ENCODE measurements around the gene WNT5B. TPM values are rescaled to one million over a fixed set of nuclear protein-coding genes. Genes with fewer than 3 reads are reported as not detected.
"Not testable (repeated sequence)": the region's sequence is repeated elsewhere in the genome, so short reads cannot be mapped to it uniquely, and the experiment has no call there.

The WNT5B gene
- total RNA-seq, 2 donors from 2014 or later, result 1.5 to 5.9 TPM

DNA sequence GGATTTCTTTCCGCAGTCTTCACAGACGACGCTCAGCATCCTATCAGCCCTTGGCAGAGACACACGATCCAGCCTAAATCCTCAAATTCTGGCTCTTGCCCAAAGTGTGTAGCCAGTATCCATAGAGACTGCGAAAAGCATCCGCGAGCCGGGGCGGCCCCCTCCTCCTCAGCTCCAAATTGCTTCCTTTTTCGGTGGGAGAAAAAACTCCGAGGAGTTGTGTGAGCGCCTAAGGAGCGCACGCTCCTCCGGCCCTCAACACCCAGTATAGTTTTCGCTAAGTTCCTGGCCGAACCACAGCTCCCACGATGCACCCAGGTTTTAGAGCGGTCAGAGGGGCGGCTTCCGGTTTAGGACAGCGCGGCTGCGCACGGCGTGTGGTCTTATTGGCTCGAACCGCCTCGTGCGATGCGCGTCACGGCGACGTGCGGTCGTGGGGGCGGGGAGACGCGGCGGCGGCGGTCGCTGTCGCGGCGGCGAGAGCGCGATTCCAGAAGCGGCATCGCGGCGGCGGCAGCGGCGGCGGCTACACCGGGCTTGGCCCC is 61.6 kb downstream of the WNT5B start, which contains the start of gene ADIPOR2:
Gene ADIPOR2, plus strand, starts transcription at position 493 of the 545 bp plus-strand sequence. CDS start 63,274 bp downstream, outside the sequence.
- DNase-seq, result peak; percentile 95
- Histone ChIP-seq H3K27me3 (no peaks in the 10 kb centered on the region), H3K27ac (peak within 1 kb of the TSS; percentile 96), H3K9me3 (no peaks in the 10 kb centered on the region), H3K4me3 (peak within 1 kb of the TSS; percentile 76), H3K36me3 (no peaks in the 10 kb centered on the region), H3K9ac (ENCODE audit: low read depth in 2 of 2, low read length in 2 of 2) (peak within 1 kb of the TSS; percentile 92 to 98), H3K4me1 (no peaks in the 10 kb centered on the region)
- TF ChIP-seq, protein P1, sequence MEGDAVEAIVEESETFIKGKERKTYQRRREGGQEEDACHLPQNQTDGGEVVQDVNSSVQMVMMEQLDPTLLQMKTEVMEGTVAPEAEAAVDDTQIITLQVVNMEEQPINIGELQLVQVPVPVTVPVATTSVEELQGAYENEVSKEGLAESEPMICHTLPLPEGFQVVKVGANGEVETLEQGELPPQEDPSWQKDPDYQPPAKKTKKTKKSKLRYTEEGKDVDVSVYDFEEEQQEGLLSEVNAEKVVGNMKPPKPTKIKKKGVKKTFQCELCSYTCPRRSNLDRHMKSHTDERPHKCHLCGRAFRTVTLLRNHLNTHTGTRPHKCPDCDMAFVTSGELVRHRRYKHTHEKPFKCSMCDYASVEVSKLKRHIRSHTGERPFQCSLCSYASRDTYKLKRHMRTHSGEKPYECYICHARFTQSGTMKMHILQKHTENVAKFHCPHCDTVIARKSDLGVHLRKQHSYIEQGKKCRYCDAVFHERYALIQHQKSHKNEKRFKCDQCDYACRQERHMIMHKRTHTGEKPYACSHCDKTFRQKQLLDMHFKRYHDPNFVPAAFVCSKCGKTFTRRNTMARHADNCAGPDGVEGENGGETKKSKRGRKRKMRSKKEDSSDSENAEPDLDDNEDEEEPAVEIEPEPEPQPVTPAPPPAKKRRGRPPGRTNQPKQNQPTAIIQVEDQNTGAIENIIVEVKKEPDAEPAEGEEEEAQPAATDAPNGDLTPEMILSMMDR (IDR thresholded peaks at IDR 0.05), result no peak
- intact Hi-C loops (cut with DNase I), result no loop called here

DNA sequence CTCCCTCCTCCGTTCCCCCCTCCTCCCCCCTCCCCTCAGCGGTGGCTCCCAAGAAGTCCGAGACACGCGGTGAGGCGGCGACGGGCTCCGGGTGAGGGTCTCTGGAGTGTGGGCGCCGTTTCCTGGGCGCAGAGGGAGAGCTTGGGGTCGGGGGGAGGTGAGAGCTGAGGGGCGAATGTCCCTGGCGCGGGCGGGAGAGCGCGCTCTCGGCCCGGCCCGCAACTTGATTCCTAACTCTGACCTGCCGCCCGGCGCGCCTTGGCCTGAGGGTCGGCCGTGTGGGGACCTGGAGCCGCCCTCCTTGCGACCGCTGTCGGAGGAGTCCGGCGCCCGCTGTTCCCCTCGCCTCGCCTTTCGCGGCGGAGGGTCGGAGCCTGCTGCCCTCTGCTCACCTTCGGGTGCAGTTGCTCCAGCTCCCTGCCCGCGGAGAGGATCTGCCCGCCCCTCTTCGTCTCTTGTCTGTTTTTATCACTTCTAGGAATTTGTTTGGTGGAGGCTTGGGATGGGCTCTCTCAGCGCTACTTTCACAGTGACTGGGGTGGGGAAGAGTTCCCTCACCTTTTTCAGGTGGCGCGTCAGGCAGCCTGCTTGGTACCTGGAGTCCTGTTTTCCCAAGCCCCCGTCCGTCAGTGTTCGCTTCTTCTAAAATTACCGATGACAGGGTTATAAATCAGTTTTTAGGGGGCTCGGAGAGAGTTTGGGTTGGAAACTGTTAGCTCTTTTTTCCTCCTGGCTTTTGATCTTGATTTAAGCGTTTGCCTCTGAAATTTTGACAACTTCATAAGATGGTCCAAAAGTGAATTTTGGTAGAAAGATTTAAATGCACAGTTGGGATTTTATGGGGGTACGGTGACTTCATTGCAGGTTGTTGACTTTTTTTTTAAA is 62.3 kb downstream of the WNT5B start:
- intact Hi-C loops (cut with DNase I), result no loop called here
- DNase-seq, result peak; percentile 52
- Histone ChIP-seq H3K27ac (peak overlapping the region; percentile 96), H3K9me3 (no peaks in the 10 kb centered on the region), H3K9ac (ENCODE audit: low read depth in 2 of 2, low read length in 2 of 2) (peak overlapping the region; percentile 92 to 98), H3K27me3 (no peaks in the 10 kb centered on the region), H3K4me1 (no peaks in the 10 kb centered on the region), H3K4me3 (peak overlapping the region; percentile 76), H3K36me3 (no peaks in the 10 kb centered on the region)
- TF ChIP-seq, protein P1 (IDR thresholded peaks at IDR 0.05), result no peak

DNA sequence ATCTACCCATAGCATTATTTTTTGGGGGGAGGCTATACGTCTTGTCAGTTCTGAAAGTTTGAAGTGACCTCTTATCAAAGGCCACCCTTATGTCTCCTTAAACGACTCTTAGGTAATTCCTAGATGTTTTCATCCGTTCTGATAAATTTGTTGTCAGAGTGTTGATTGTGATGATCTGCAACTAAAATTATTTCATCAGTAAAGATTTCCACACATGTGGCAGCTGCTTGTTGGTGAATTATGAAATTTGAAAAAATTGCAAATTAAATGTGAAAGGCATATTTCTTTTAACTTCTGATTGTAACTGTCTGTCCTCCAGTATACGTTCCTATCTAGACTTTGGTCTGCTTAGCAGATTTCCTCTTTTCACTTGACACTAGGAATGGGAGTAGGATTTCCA is 63.2 kb downstream of the WNT5B start:
- intact Hi-C loops (cut with DNase I), result no loop called here
- no peak for DNase-seq
- H3K4me3 ChIP-seq, result peak overlapping the region; percentile 76

DNA sequence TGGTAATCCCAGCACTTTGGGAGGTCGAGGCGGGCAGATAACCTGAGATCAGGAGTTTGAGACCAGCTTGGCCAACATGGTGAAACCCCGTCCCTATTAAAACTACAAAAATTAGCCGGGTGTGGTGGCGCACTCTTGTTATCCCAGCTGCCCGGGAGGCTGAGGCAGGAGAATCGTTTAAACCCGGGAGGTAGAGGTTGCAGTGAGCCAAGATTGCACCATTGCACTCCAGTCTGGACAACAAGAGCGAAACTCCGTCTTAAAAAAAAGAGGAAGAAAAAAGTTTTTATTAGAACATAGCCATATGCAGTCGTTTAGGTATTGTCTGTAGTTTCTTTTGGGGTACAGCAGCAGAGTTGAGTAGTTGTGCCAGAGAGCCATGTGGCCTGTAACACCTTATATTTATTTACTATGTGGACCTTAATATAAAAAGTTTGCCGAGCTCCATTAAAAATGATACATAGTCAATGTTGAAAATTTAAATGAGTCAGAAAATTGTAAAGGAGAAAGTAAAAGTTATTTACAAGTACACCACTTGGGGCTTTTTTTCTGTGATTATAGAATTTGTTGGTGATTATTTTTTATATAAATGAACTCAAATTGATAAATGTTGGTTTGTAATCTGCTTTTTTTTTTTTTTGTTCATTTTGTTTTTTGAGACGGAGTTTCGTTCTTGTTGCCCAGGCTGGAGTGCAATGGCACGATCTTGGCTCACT is 64.0 kb downstream of the WNT5B start:
- no peaks in the 10 kb centered on the region for H3K9me3 ChIP-seq
- TF ChIP-seq, protein P1 (IDR thresholded peaks at IDR 0.05), result no peak
- H3K9ac ChIP-seq (ENCODE audit: low read depth in 2 of 2, low read length in 2 of 2), result no peak overlapping the region
- H3K27me3 ChIP-seq, result no peaks in the 10 kb centered on the region
- H3K4me3 ChIP-seq, result no peak overlapping the region
- no peaks in the 10 kb centered on the region for H3K4me1 ChIP-seq
- no peak for DNase-seq
- no peaks in the 10 kb centered on the region for H3K36me3 ChIP-seq
- intact Hi-C loops (cut with DNase I), result no loop called here
- no peak overlapping the region for H3K27ac ChIP-seq

More for the DNA sequence above, 63.2 kb downstream of the WNT5B start:
- Histone ChIP-seq H3K9ac (ENCODE audit: low read depth in 2 of 2, low read length in 2 of 2) (no peak overlapping the region), H3K36me3 (no peaks in the 10 kb centered on the region), H3K4me1 (no peaks in the 10 kb centered on the region), H3K9me3 (no peaks in the 10 kb centered on the region), H3K27me3 (no peaks in the 10 kb centered on the region), H3K27ac (no peak overlapping the region)
- TF ChIP-seq, protein P1 (IDR thresholded peaks at IDR 0.05), result no peak

DNA sequence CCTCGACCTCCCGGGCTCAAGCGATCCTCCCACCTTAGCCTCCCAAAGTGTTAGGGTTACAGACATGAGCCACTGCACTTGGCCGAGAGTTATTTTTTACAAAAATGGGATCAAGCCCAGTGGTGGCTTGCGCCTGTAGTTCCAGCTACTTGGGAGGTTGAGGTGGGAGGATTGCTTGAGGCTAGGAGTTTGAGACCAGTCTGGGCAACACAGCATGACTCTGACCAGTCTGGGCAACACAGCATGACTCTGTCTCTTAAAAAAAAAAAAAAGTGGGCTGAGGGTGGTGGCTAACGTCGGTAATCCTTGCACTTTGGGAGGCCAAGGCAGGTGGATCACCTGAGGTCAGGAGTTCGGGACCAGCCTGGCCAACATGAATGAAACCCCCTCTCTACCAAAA is 66.1 kb downstream of the WNT5B start:
- intact Hi-C loops (cut with DNase I); DNase-seq; H3K4me1 ChIP-seq; H3K9ac ChIP-seq (ENCODE audit: low read depth in 2 of 2, low read length in 2 of 2); H3K9me3 ChIP-seq; H3K27ac ChIP-seq; H3K27me3 ChIP-seq; H3K4me3 ChIP-seq; H3K36me3 ChIP-seq: not testable (repeated sequence)

Data from colonic mucosa (tissue), 4 donors.